ENCODE data around the gene LRBA. TPM values are rescaled to one million over a fixed set of nuclear protein-coding genes. Genes with fewer than 3 reads are reported as not detected.
A peak's percentile ranks its signal among the peaks of the same experiment; 100 is the strongest.
"Not testable (repeated sequence)": the region's sequence is repeated elsewhere in the genome, so short reads cannot be mapped to it uniquely, and the experiment has no call there.

The LRBA gene
- polyA plus RNA-seq (2013, experiment 1 of 2): 9.2 TPM
- 8.3 TPM for polyA plus RNA-seq (2013, experiment 2 of 2)

DNA sequence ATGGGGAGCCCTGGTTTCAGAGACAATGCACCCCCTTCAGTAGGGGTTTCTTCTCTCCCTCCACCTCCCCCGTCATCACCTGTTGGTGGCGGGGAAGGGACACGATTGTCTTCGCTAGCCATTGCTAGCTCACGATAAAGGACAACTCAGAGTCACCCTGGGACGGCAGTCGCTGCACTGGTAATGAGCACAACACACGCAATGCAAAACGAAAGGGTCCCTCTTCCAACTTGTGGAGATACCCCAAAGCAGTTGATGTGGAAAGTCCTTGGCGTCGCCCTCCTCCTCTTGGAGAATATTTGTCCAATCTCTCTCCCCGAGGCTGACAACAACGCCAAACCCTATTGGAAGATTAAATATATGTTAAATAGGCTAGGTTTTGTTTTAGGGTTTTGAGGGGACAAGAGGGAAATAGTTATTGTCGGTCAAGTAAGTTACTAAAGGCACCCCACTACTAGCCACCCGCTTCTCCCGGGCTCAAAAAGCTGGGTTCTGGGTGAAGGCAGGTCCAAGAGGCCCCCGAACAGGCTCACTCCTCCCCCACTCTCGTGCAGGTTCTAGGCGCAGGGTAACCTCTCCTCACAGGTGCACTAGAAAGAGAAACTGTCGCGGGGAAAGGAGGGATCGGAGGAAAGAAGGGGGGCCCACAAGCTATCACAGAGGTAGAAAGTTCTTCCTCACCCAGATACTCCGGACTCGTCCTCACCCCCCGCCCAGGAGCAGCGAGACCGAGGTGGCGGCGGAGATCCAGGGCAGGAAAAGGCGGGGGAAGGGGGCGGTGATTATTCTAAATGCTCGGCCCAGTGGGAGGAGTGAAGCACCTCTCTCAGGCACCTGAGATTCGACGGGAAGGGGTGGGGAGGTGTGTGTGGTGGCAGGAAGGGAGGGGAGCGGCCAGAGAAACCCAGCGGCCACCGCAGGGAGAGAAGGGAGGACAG, at the start of gene LRBA:
TSS of gene LRBA (minus strand) at position 764 of the 938 bp plus-strand sequence. CDS start at position 122, 642 bp downstream.
- H4K8ac ChIP-seq (ENCODE audit: low read length): peak within 1 kb of the TSS; percentile 98
- peak within 1 kb of the TSS; percentile 79 for H3K27ac ChIP-seq (ENCODE audit: low read length, poor library complexity, severe bottlenecking)
- H2BK120ac ChIP-seq (ENCODE audit: low read depth, low read length): peak within 1 kb of the TSS; percentile 78
- H2BK15ac ChIP-seq (ENCODE audit: low read depth, poor library complexity, severe bottlenecking): peak within 1 kb of the TSS; percentile 80
- peak within 1 kb of the TSS in 1 of 2 experiments; percentile 98 for H3K14ac ChIP-seq (ENCODE audit: low read length in 2 of 2)
- no peaks in the 10 kb centered on the region for H3K4me1 ChIP-seq (ENCODE audit: control insufficient read depth, insufficient read depth, low read depth, low read length)
- peak within 1 kb of the TSS; percentile 93 for H4K91ac ChIP-seq (ENCODE audit: low read length)
- WGBS: 1% methylated on average over 16 of the region's 37 CpGs
- H3K4ac ChIP-seq (ENCODE audit: low read depth in 1 of 2, low read length in 2 of 2): peak within 1 kb of the TSS; percentile 95 to 97
- H3K36me3 ChIP-seq (ENCODE audit: control insufficient read depth in 1 of 2, insufficient read depth in 2 of 2, low read depth in 1 of 2, low read length in 2 of 2): no peaks in the 10 kb centered on the region
- no peaks in the 10 kb centered on the region for H3K9me3 ChIP-seq (ENCODE audit: control insufficient read depth, low read length)
- peak; percentile 75 for DNase-seq
- peak within 1 kb of the TSS; percentile 98 for H2AFZ ChIP-seq (ENCODE audit: low read depth, low read length)
- H3K9ac ChIP-seq (ENCODE audit: low read length): peak within 1 kb of the TSS; percentile 92
- H3K4me2 ChIP-seq (ENCODE audit: low read length, poor library complexity, severe bottlenecking): peak within 1 kb of the TSS; percentile 66
- peak within 1 kb of the TSS; percentile 38 to 92 for H2BK12ac ChIP-seq (ENCODE audit: low read length in 2 of 2)
- H3K79me1 ChIP-seq (replicated peaks; ENCODE audit: low read length, poor library complexity, severe bottlenecking): peaks cover 9% of the 10 kb centered on the region
- H3K23ac ChIP-seq (ENCODE audit: low read length in 2 of 2): peak within 1 kb of the TSS in 1 of 2 experiments; percentile 83
- H2BK5ac ChIP-seq (ENCODE audit: low read depth, low read length, poor library complexity, severe bottlenecking): no peak within 1 kb of the TSS
- peak within 1 kb of the TSS; percentile 100 for H3K4me3 ChIP-seq (ENCODE audit: insufficient read depth in 1 of 2, low read depth in 1 of 2, low read length in 2 of 2)
- peak within 1 kb of the TSS; percentile 97 to 99 for H3K18ac ChIP-seq (ENCODE audit: low read depth in 1 of 2, low read length in 2 of 2)
- no peaks in the 10 kb centered on the region for H3K27me3 ChIP-seq (ENCODE audit: control insufficient read depth in 1 of 2, insufficient read depth in 1 of 2, low read length in 2 of 2)
- H2AK5ac ChIP-seq (ENCODE audit: low read length, severe bottlenecking): no peak within 1 kb of the TSS

DNA sequence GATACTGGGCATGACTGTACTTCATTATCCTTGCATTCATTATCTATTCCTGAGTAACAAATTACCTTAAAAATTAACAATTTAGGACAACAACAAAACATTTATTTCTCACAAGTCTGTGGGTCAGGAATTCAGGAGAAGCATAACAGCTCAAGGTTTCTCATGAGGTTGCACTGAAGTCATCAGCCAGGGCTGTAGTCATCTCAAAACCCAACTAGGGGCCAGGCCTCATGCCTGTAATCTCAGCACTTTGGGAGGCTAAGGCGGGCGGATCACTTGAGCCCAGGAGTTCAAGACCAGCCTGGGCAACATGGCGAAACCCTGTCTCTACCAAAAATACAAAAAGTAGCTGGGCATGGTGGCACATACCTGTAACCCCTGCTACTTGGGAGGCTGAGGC, 48.1 kb upstream of the LRBA start:
- not testable (repeated sequence) for H2BK15ac ChIP-seq (ENCODE audit: low read depth, poor library complexity, severe bottlenecking); H3K27me3 ChIP-seq (ENCODE audit: control insufficient read depth in 1 of 2, insufficient read depth in 1 of 2, low read length in 2 of 2); H3K18ac ChIP-seq (ENCODE audit: low read depth in 1 of 2, low read length in 2 of 2); H3K4me1 ChIP-seq (ENCODE audit: control insufficient read depth, insufficient read depth, low read depth, low read length); H3K79me1 ChIP-seq (replicated peaks; ENCODE audit: low read length, poor library complexity, severe bottlenecking); H3K14ac ChIP-seq (ENCODE audit: low read length in 2 of 2); H3K27ac ChIP-seq (ENCODE audit: low read length, poor library complexity, severe bottlenecking); H2AK5ac ChIP-seq (ENCODE audit: low read length, severe bottlenecking); H2BK120ac ChIP-seq (ENCODE audit: low read depth, low read length); H2BK12ac ChIP-seq (ENCODE audit: low read length in 2 of 2); H3K23ac ChIP-seq (ENCODE audit: low read length in 2 of 2); H3K4me3 ChIP-seq (ENCODE audit: insufficient read depth in 1 of 2, low read depth in 1 of 2, low read length in 2 of 2); H4K8ac ChIP-seq (ENCODE audit: low read length); H3K4ac ChIP-seq (ENCODE audit: low read depth in 1 of 2, low read length in 2 of 2); H4K91ac ChIP-seq (ENCODE audit: low read length); DNase-seq; H3K9me3 ChIP-seq (ENCODE audit: control insufficient read depth, low read length); H2BK5ac ChIP-seq (ENCODE audit: low read depth, low read length, poor library complexity, severe bottlenecking); H3K4me2 ChIP-seq (ENCODE audit: low read length, poor library complexity, severe bottlenecking); H3K36me3 ChIP-seq (ENCODE audit: control insufficient read depth in 1 of 2, insufficient read depth in 2 of 2, low read depth in 1 of 2, low read length in 2 of 2); H3K9ac ChIP-seq (ENCODE audit: low read length); H2AFZ ChIP-seq (ENCODE audit: low read depth, low read length)
- 100% methylated on average over 3 of the region's 3 CpGs for WGBS

DNA sequence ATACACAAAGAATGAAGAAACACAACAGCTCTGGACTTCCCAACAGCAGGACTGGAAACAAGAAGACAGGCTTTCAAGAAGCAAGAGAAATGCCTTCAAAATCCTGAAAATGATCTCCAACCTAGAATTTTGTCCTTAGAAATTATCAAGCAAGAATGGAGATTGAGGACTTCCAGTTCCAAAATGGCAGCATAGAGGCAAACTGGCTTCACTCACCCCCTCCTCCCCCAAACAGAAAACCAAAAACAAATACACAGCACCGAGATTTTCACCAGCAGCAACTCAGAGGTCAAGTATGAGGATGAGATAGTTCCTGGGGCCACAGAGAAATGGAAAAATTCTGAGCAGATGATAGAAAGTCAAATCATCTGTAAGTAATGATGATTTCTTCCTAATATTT, 40.5 kb upstream of the LRBA start:
- Histone ChIP-seq H2AK5ac (ENCODE audit: low read length, severe bottlenecking) (no peak overlapping the region), H3K9ac (ENCODE audit: low read length) (no peak overlapping the region), H3K9me3 (ENCODE audit: control insufficient read depth, low read length) (no peaks in the 10 kb centered on the region), H2BK5ac (ENCODE audit: low read depth, low read length, poor library complexity, severe bottlenecking) (no peak overlapping the region), H3K36me3 (ENCODE audit: control insufficient read depth in 1 of 2, insufficient read depth in 2 of 2, low read depth in 1 of 2, low read length in 2 of 2) (no peaks in the 10 kb centered on the region), H2BK15ac (ENCODE audit: low read depth, poor library complexity, severe bottlenecking) (no peak overlapping the region), H2BK12ac (ENCODE audit: low read length in 2 of 2) (no peak overlapping the region), H4K91ac (ENCODE audit: low read length) (no peak overlapping the region), H3K23ac (ENCODE audit: low read length in 2 of 2) (no peak overlapping the region), H3K4me1 (ENCODE audit: control insufficient read depth, insufficient read depth, low read depth, low read length) (no peaks in the 10 kb centered on the region), H2AFZ (ENCODE audit: low read depth, low read length) (no peak overlapping the region), H3K4ac (ENCODE audit: low read depth in 1 of 2, low read length in 2 of 2) (no peak overlapping the region), H3K18ac (ENCODE audit: low read depth in 1 of 2, low read length in 2 of 2) (no peak overlapping the region), H2BK120ac (ENCODE audit: low read depth, low read length) (no peak overlapping the region), H3K4me2 (ENCODE audit: low read length, poor library complexity, severe bottlenecking) (no peak overlapping the region), H3K27ac (ENCODE audit: low read length, poor library complexity, severe bottlenecking) (no peak overlapping the region), H3K79me1 (replicated peaks; ENCODE audit: low read length, poor library complexity, severe bottlenecking) (no peaks in the 10 kb centered on the region), H4K8ac (ENCODE audit: low read length) (no peak overlapping the region), H3K14ac (ENCODE audit: low read length in 2 of 2) (no peak overlapping the region), H3K27me3 (ENCODE audit: control insufficient read depth in 1 of 2, insufficient read depth in 1 of 2, low read length in 2 of 2) (no peaks in the 10 kb centered on the region), H3K4me3 (ENCODE audit: insufficient read depth in 1 of 2, low read depth in 1 of 2, low read length in 2 of 2) (no peak overlapping the region)
- no CpG with 5 or more reads among the region's 1 CpG for WGBS
- no peak for DNase-seq

GRCh38 chr4:151052785-151053184, 37.7 kb upstream of the LRBA start:
- Histone ChIP-seq H3K4me1 (ENCODE audit: control insufficient read depth, insufficient read depth, low read depth, low read length) (peaks cover 2% of the 10 kb centered on the region), H3K9ac (ENCODE audit: low read length) (no peak overlapping the region), H3K23ac (ENCODE audit: low read length in 2 of 2) (no peak overlapping the region)

More at GRCh38 chr4:151052785-151053184, 37.7 kb upstream of the LRBA start:
- H3K36me3 ChIP-seq (ENCODE audit: control insufficient read depth in 1 of 2, insufficient read depth in 2 of 2, low read depth in 1 of 2, low read length in 2 of 2): no peaks in the 10 kb centered on the region
- WGBS: 88% methylated on average over 3 of the region's 3 CpGs
- no peak overlapping the region for H2AFZ ChIP-seq (ENCODE audit: low read depth, low read length)
- H2AK5ac ChIP-seq (ENCODE audit: low read length, severe bottlenecking): no peak overlapping the region
- no peaks in the 10 kb centered on the region for H3K27me3 ChIP-seq (ENCODE audit: control insufficient read depth in 1 of 2, insufficient read depth in 1 of 2, low read length in 2 of 2)
- H3K9me3 ChIP-seq (ENCODE audit: control insufficient read depth, low read length): no peaks in the 10 kb centered on the region
- H3K4ac ChIP-seq (ENCODE audit: low read depth in 1 of 2, low read length in 2 of 2): no peak overlapping the region
- H3K4me2 ChIP-seq (ENCODE audit: low read length, poor library complexity, severe bottlenecking): no peak overlapping the region
- H4K8ac ChIP-seq (ENCODE audit: low read length): no peak overlapping the region
- no peak overlapping the region for H2BK5ac ChIP-seq (ENCODE audit: low read depth, low read length, poor library complexity, severe bottlenecking)
- no peaks in the 10 kb centered on the region for H3K79me1 ChIP-seq (replicated peaks; ENCODE audit: low read length, poor library complexity, severe bottlenecking)
- no peak overlapping the region for H2BK12ac ChIP-seq (ENCODE audit: low read length in 2 of 2)
- no peak overlapping the region for H3K18ac ChIP-seq (ENCODE audit: low read depth in 1 of 2, low read length in 2 of 2)
- no peak overlapping the region for H4K91ac ChIP-seq (ENCODE audit: low read length)
- H3K27ac ChIP-seq (ENCODE audit: low read length, poor library complexity, severe bottlenecking): no peak overlapping the region
- no peak for DNase-seq
- no peak overlapping the region for H3K14ac ChIP-seq (ENCODE audit: low read length in 2 of 2)
- no peak overlapping the region for H3K4me3 ChIP-seq (ENCODE audit: insufficient read depth in 1 of 2, low read depth in 1 of 2, low read length in 2 of 2)
- no peak overlapping the region for H2BK120ac ChIP-seq (ENCODE audit: low read depth, low read length)
- no peak overlapping the region for H2BK15ac ChIP-seq (ENCODE audit: low read depth, poor library complexity, severe bottlenecking)
